ENCODE results near the gene ATP8A1.

GRCh38 chr4:42543126-42543525 is 113.8 kb downstream of the ATP8A1 start:
- TF ChIP-seq POLR2AphosphoS5 (IDR thresholded peaks at IDR 0.05; ENCODE audit: borderline replicate concordance, low read depth, low read length): no peak
- TF ChIP-seq EZH2 (IDR thresholded peaks at IDR 0.05): no peak
